SU-DHL-6 (cell line): Measurements from ENCODE around the gene CCDC24.

Experiments used
- CTCF ChIP-seq: fragments of 200-600 bp; sonication (generic); IDR thresholded peaks from one replicate; pipeline ENCODE4 v1.5.1; 2017; ENCODE audit warnings: antibody characterized with exemption, mild to moderate bottlenecking, low read length, moderate library complexity; ENCODE audit not compliant: insufficient read depth, poor library complexity, severe bottlenecking
- EZH2phosphoT487 ChIP-seq: fragments of 200-600 bp; sonication (generic), shearing (Covaris generic); conservative IDR thresholded peaks from 2 replicates; pipeline ENCODE4 v1.6.1; 2018; ENCODE audit warnings: mild to moderate bottlenecking, antibody characterized with exemption, low read length, moderate library complexity, mixed read lengths

DNA sequence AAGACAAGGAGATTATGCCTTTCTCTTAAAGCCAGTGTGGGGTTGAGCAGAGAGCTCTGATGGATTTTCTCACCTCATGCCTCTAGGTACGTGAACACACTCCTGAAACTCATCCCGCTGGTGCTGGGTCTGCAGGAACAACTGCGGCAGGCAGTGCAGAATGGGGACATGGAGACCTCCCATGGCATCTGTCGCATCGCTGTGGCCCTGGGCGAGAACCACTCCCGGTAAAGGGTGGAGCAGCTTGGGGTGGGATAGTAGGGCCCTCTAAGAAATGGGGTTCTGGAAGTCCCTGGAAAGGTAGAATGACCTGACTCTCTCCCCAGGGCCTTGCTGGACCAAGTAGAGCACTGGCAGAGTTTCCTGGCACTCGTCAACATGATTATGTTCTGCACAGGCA, 35.2 kb upstream of the CCDC24 start:
- TF ChIP-seq EZH2phosphoT487 (no peak), CTCF (no peak)
